NCI-H2227 (cell line): ENCODE measurements around the gene OAS2.

Source experiments
- DNase-seq: peaks from one replicate; lab custom pipeline; 2025; ENCODE audit not compliant: unreplicated experiment; lab: John Stamatoyannopoulos, UW

The OAS2 gene

GRCh38 chr12:113057565-113058485, 79.5 kb downstream of the OAS2 start:
- DNase-seq: no peak

GRCh38 chr12:113058553-113058952, 80.2 kb downstream of the OAS2 start:
- no peak for DNase-seq

GRCh38 chr12:113059071-113059595, 80.8 kb downstream of the OAS2 start:
- no peak for DNase-seq

GRCh38 chr12:113060336-113060960, 82.1 kb downstream of the OAS2 start:
- no peak for DNase-seq

- peak; percentile 16 for DNase-seq
Measured at GRCh38 chr12:113061061-113061694, 82.9 kb downstream of the OAS2 start.
